Thyroid gland (tissue), 4 donors: Measurements from ENCODE around the gene AKAP6. TPM values are rescaled to one million over a fixed set of nuclear protein-coding genes. Genes with fewer than 3 reads are reported as not detected.

Source experiments
- DNase-seq, 2 donors: peaks; one replicate each; pipeline ENCODE4 v3.0.0-alpha.2; 2019
- H3K27ac ChIP-seq, 3 donors: fragments of 200-600 bp; sonication (generic); 1 replicate in 2 of 3; 2 replicates in 1 of 3; pipeline ENCODE4 v1.5.1; 2016 to 2019; ENCODE audit warnings: mild to moderate bottlenecking in 1 of 3, moderate library complexity in 1 of 3
- H3K27me3 ChIP-seq: fragments of 200-600 bp; sonication (generic); one replicate; pipeline ENCODE4 v1.5.1; 2019
- H3K36me3 ChIP-seq, 2 donors: fragments of 200-600 bp; sonication (generic); one replicate each; pipeline ENCODE4 v1.5.1; 2016 to 2019
- H3K4me1 ChIP-seq, 2 donors: fragments of 200-600 bp; sonication (generic); one replicate each; pipeline ENCODE4 v1.5.1; 2017 to 2019
- H3K4me3 ChIP-seq, 3 donors: fragments of 200-600 bp; sonication (generic); replicated peaks in 1 of 3; 1 replicate in 2 of 3; 2 replicates in 1 of 3; pipeline ENCODE4 v1.5.1; 2016; ENCODE audit warnings: mild to moderate bottlenecking in 1 of 3
- H3K9me3 ChIP-seq: fragments of 200-600 bp; sonication (generic); one replicate; pipeline ENCODE4 v1.5.1; 2017
- CTCF ChIP-seq, 6 experiments: fragments of 200-600 bp in 3 of 6; fragments of 450-650 bp in 3 of 6; sonication (generic) in 3 of 6; IDR thresholded peaks; one replicate each; pipeline ENCODE4 v1.5.1; 2016 to 2019; ENCODE audit warnings: antibody characterized with exemption in 6 of 6, mild to moderate bottlenecking in 2 of 6, inconsistent platforms in 1 of 6, moderate library complexity in 1 of 6
- POLR2A ChIP-seq, 2 donors: fragments of 450-650 bp; IDR thresholded peaks; one replicate each; pipeline ENCODE4 v1.6.1; 2017; ENCODE audit warnings: antibody characterized with exemption in 2 of 2, mild to moderate bottlenecking in 2 of 2, moderate library complexity in 1 of 2
- WGBS, 2 donors: methylation state at CpG; one replicate each; pipeline ENCODE4 v1.1.5; 2017; 5-methylcytosine and 5-hydroxymethylcytosine counted together
- intact Hi-C: fragments of 100-400 bp; cut with DNase I; formaldehyde crosslinking; loops from one replicate; pipeline ENCODE4 v1.15.1; 2023
- total RNA-seq, 4 donors: library from RNA; depleted of rRNA; stranded (reverse); fragments of >200 nt; gene quantifications; one replicate each; pipeline ENCODE4 v1.2.3, GENCODE V29; 2016

AKAP6 gene
- total RNA-seq, 4 donors from 2014 or later, result 13.0 to 34.5 (median 22.7) TPM

GRCh38 chr14:32331206-32331605 is 2.1 kb downstream of the AKAP6 start:
- H3K4me3 ChIP-seq, result no peak overlapping the region
- peaks cover 45 to 53% of the 10 kb centered on the region in 2 donors for H3K4me1 ChIP-seq
- 30 to 45% methylated on average over 5 of the region's 5 CpGs for WGBS, 2 donors
- no peaks in the 10 kb centered on the region for H3K9me3 ChIP-seq
- DNase-seq, result peak; percentile 63
- TF ChIP-seq POLR2A (IDR thresholded peaks at IDR 0.05) (no peak), CTCF (IDR thresholded peaks at IDR 0.05) (no peak)
- intact Hi-C loops, result no loop called here
- H3K27me3 ChIP-seq, result no peaks in the 10 kb centered on the region
- peak overlapping the region; percentile 50 to 95 (median 85) for H3K27ac ChIP-seq
- no peaks in the 10 kb centered on the region for H3K36me3 ChIP-seq

- intact Hi-C loops, result no loop called here
- no peak for TF ChIP-seq POLR2A (IDR thresholded peaks at IDR 0.05)
- TF ChIP-seq CTCF (IDR thresholded peaks at IDR 0.05), result no peak
- no peaks in the 10 kb centered on the region for H3K36me3 ChIP-seq
- 96 to 97% methylated on average over 2 of the region's 2 CpGs for WGBS, 2 donors
- no peak for DNase-seq
- H3K9me3 ChIP-seq, result no peaks in the 10 kb centered on the region
- H3K4me1 ChIP-seq, result peaks cover 48 to 58% of the 10 kb centered on the region in 2 donors
- H3K4me3 ChIP-seq, result no peak overlapping the region
- H3K27ac ChIP-seq, result peak overlapping the region; percentile 29 to 95 (median 85)
- no peaks in the 10 kb centered on the region for H3K27me3 ChIP-seq
These were observed 3.6 kb downstream of the AKAP6 start for GRCh38 chr14:32332415-32333316.

- DNase-seq, result no peak
- no peak overlapping the region for H3K4me3 ChIP-seq
- no peak for TF ChIP-seq CTCF (IDR thresholded peaks at IDR 0.05)
- no peak for TF ChIP-seq POLR2A (IDR thresholded peaks at IDR 0.05)
- H3K9me3 ChIP-seq, result no peaks in the 10 kb centered on the region
- 89 to 92% methylated on average over 2 of the region's 2 CpGs for whole genome bisulfite sequencing, 2 donors
- H3K27me3 ChIP-seq, result no peaks in the 10 kb centered on the region
- H3K36me3 ChIP-seq, result no peaks in the 10 kb centered on the region
- intact Hi-C loops, result no loop called here
- peak overlapping the region in 1 of 3 donors; percentile 6 for H3K27ac ChIP-seq
- peaks cover 18 to 31% of the 10 kb centered on the region in 2 donors for H3K4me1 ChIP-seq
These were observed 7.6 kb downstream of the AKAP6 start for GRCh38 chr14:32336702-32337101.

- no peaks in the 10 kb centered on the region for H3K36me3 ChIP-seq
- intact Hi-C loops, result no loop called here
- WGBS, 2 donors, result 43 to 44% methylated on average over 1 of the region's 1 CpG
- no peak overlapping the region for H3K4me3 ChIP-seq
- H3K27me3 ChIP-seq, result no peaks in the 10 kb centered on the region
- peaks cover 17 to 22% of the 10 kb centered on the region in 2 donors for H3K4me1 ChIP-seq
- TF ChIP-seq POLR2A (IDR thresholded peaks at IDR 0.05), result no peak
- no peak for TF ChIP-seq CTCF (IDR thresholded peaks at IDR 0.05)
- no peak overlapping the region for H3K27ac ChIP-seq
- DNase-seq, result peak in 1 of 2 donors; percentile 28
- no peaks in the 10 kb centered on the region for H3K9me3 ChIP-seq
These were observed 8.7 kb downstream of the AKAP6 start for GRCh38 chr14:32337759-32338158.

- no peak for DNase-seq
- Histone ChIP-seq H3K36me3 (no peaks in the 10 kb centered on the region), H3K27me3 (no peaks in the 10 kb centered on the region), H3K4me1 (peaks cover 17 to 22% of the 10 kb centered on the region in 2 donors), H3K9me3 (no peaks in the 10 kb centered on the region), H3K4me3 (no peak overlapping the region), H3K27ac (no peak overlapping the region)
- intact Hi-C loops, result no loop called here
- WGBS, 2 donors, result 83 to 91% methylated on average over 1 of the region's 1 CpG
- no peak for TF ChIP-seq CTCF (IDR thresholded peaks at IDR 0.05)
- TF ChIP-seq POLR2A (IDR thresholded peaks at IDR 0.05), result no peak
These were observed 10.1 kb downstream of the AKAP6 start for GRCh38 chr14:32339188-32339587.
